AG09309 (cell line): ENCODE data around the gene EVL.

ENCODE experiments used
- DNase-seq: peaks from one replicate; pipeline ENCODE4 v3.0.0-alpha.2; 2010; ENCODE audit warnings: low read depth
- H3K4me3 ChIP-seq: 2 replicates; pipeline ENCODE4 v1.5.1; 2011; ENCODE audit warnings: mild to moderate bottlenecking, low read depth, low read length, moderate library complexity; ENCODE audit not compliant: control insufficient read depth
- CTCF ChIP-seq: IDR thresholded peaks from 2 replicates; pipeline ENCODE4 v1.5.1; 2011; ENCODE audit warnings: mild to moderate bottlenecking, low read depth, low read length, inconsistent platforms; ENCODE audit not compliant: insufficient read depth, control insufficient read depth; ENCODE audit errors: missing control alignments

Gene EVL

GRCh38 chr14:100096656-100097055 lies 31.4 kb downstream of the EVL start:
- DNase-seq, result no peak
- no peak for TF ChIP-seq CTCF
- no peak overlapping the region for H3K4me3 ChIP-seq

- no peak for TF ChIP-seq CTCF
- no peak overlapping the region for H3K4me3 ChIP-seq
- no peak for DNase-seq
Observed at GRCh38 chr14:100098171-100098570, 32.9 kb downstream of the EVL start.

- H3K4me3 ChIP-seq, result no peak overlapping the region
- no peak for TF ChIP-seq CTCF
- DNase-seq, result no peak
Observed at GRCh38 chr14:100100032-100100703, 34.9 kb downstream of the EVL start.

GRCh38 chr14:100102156-100102785 lies 37.0 kb downstream of the EVL start:
- no peak for DNase-seq
- H3K4me3 ChIP-seq, result no peak overlapping the region
- TF ChIP-seq CTCF, result no peak

- no peak for TF ChIP-seq CTCF
- no peak overlapping the region for H3K4me3 ChIP-seq
- no peak for DNase-seq
Observed at GRCh38 chr14:100103250-100104005, 38.2 kb downstream of the EVL start.

- no peak for TF ChIP-seq CTCF
- no peak for DNase-seq
- no peak overlapping the region for H3K4me3 ChIP-seq
Observed at GRCh38 chr14:100104006-100104352, 38.8 kb downstream of the EVL start.
